GM18951 (cell line): ENCODE measurements around the gene MEGF6.

ENCODE experiments used
- POLR2A ChIP-seq: IDR thresholded peaks from 4 replicates; pipeline ENCODE4 v1.6.1; 2011; ENCODE audit warnings: mild to moderate bottlenecking; ENCODE audit not compliant: insufficient read length, insufficient read depth; ENCODE audit errors: extremely low read depth
- in situ Hi-C: fragments of 300-500 bp; cut with MboI; formaldehyde crosslinking; loops from one replicate; pipeline ENCODE4 v1.12.0; 2022; ENCODE audit warnings: low sequenced_read_pairs, mixed read lengths, inconsistent platforms; ENCODE audit not compliant: unreplicated experiment

The MEGF6 gene

GRCh38 chr1:3606779-3607702, 4.3 kb downstream of the MEGF6 start:
- no peak for TF ChIP-seq POLR2A
- in situ Hi-C loops = no loop called here

GRCh38 chr1:3604997-3605823, 6.1 kb downstream of the MEGF6 start:
- in situ Hi-C loops = no loop called here
- no peak for TF ChIP-seq POLR2A

GRCh38 chr1:3604468-3604974, 6.8 kb downstream of the MEGF6 start:
- TF ChIP-seq POLR2A = no peak
- in situ Hi-C loops = no loop called here

GRCh38 chr1:3603571-3604467, 7.5 kb downstream of the MEGF6 start:
- no peak for TF ChIP-seq POLR2A
- in situ Hi-C loops = no loop called here

GRCh38 chr1:3603156-3603555, 8.2 kb downstream of the MEGF6 start:
- no peak for TF ChIP-seq POLR2A
- in situ Hi-C loops = no loop called here

GRCh38 chr1:3602375-3602774, 8.9 kb downstream of the MEGF6 start:
- in situ Hi-C loops = no loop called here
- TF ChIP-seq POLR2A = no peak

GRCh38 chr1:3601743-3602142, 9.6 kb downstream of the MEGF6 start:
- in situ Hi-C loops = no loop called here
- TF ChIP-seq POLR2A = no peak

GRCh38 chr1:3600354-3600753, 11.0 kb downstream of the MEGF6 start:
- no peak for TF ChIP-seq POLR2A
- in situ Hi-C loops = no loop called here

- no peak for TF ChIP-seq POLR2A
- in situ Hi-C loops = no loop called here
Measured at GRCh38 chr1:3599816-3600215, 11.5 kb downstream of the MEGF6 start.

GRCh38 chr1:3599286-3599811, 12.0 kb downstream of the MEGF6 start:
- in situ Hi-C loops = no loop called here
- TF ChIP-seq POLR2A = no peak

- TF ChIP-seq POLR2A = no peak
- in situ Hi-C loops = no loop called here
Measured at GRCh38 chr1:3598522-3599285, 12.6 kb downstream of the MEGF6 start.

GRCh38 chr1:3598051-3598491, 13.2 kb downstream of the MEGF6 start:
- in situ Hi-C loops = no loop called here
- no peak for TF ChIP-seq POLR2A
